Forelimb muscle (tissue), 1 donor: ENCODE data around the gene DCUN1D5. TPM values are rescaled to one million over a fixed set of nuclear protein-coding genes. Genes with fewer than 3 reads are reported as not detected.

Experiments used
- DNase-seq: peaks from one replicate; pipeline ENCODE4 v3.0.0-alpha.2; 2013; ENCODE audit warnings: low read depth
- polyA plus RNA-seq: library from polyadenylated mRNA; unstranded; fragments of 120-200 nt; gene quantifications from one replicate; pipeline ENCODE4 v1.2.1, GENCODE V29; 2013; ENCODE audit not compliant: insufficient read length

The DCUN1D5 gene
- polyA plus RNA-seq: 32.6 TPM

DNA sequence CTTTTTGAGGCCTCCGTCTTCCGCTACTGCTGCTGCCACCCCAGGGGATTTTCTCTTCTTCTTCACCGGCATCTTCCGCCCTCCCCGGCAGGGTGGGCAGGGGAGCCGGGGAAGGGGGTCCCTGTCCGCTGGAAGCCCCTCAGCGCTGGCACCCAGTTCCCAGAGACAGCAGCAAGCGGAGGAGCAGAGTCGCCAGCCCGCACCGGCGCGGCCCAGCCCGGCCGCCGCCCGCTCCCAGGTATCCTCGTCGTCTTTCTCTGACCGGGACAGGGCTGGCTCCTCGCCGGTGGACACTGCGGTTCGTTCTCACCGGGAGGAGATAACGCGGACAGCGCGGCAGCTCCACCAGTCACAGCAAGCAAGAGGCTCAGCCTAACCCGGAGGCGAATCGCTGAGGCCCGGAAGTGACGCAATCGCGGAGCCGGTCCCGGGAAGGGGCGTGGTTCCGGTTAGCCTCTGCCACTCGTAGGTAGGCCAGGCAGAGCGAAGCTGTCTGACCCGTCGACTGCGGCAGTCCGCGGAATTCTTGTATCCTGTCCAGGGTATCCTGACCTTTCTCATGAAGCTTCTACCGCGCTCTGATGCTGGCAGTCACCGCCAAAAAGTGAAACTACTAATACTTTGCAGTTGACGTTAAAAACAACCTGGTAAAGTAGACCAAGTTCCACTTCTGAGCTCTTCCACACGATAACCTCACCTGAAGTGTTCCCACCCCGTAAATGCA lies at the start of gene DCUN1D5:
Gene DCUN1D5 (minus strand): TSS at position 360 of the 724 bp plus-strand sequence. CDS start 288 bp downstream, at position 72.
- peak; percentile 77 for DNase-seq

DNA sequence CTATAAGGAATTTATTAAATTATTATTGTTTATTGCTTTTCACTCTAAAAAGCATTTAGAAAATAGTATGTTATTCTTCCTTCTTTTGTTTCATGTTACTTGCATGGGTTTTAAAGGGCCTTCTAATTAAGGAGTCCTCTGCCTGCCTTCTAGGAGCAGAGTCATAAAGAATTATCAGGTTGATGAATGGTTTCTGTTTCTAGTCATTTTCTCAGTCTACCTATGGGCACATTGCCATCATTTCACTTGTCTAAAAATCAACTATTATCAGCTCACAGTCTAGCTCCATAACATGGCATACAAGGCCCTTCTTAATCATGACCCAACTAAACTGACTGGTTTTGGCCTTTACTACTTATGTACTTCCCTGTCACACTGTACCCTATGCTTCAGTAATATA lies 33.5 kb upstream of the DCUN1D5 start:
- DNase-seq: no peak

DNA sequence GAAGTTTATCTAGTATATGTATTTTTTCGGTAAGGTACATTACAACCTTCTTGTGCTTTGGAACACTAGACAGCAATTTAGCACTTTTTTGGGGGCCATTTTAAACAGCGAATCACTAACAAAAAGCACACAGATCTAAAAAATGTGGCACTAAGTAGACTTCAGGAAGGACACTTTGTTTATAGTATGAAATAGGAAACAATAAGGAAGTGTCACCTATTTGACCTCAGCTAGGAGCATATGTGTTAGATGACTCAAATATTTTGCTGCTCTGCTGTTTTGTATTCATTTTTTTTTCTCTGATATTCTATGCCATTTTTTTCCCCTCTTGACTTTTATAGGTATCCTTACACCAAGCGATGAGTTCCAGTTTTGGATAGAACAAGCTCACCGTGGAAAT lies 22.9 kb upstream of the DCUN1D5 start:
- no peak for DNase-seq

DNA sequence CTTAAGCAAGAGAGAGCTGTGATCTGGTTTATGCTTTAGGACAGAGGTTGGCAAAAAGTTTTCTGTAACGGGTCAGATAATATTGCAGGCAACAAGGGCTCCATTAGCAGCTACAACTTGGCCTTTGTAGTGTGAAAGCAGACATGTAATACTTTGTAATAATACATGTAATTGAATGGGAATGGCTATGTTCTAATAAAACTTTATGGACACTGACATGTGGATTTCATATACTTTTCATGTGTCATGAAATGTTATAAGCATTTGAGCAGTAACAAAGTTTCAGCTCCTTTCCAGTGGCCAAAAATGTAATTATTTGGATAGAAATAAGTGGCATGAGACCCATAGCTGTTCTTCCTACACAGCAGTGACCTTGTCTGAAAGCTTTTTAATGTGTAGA lies 20.4 kb upstream of the DCUN1D5 start:
- no peak for DNase-seq

DNA sequence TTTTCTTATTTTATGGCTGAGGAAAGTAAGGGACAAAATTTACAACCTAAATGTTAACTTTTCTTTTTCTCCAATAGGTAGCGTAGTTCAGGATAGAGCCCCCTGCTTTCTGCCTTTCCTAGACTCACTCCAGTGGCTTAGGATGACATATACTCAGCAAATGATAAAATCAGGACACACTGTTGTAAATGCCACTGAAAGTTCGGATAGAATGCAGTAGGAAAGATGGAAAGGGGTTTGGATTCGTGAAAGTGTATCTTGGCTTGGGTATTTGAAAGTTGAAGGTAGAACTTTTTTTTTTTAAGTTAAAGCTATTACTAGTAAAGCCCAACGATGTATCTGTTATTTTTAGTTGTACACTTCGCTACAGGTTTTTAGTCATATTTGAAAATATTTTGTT lies 19.4 kb upstream of the DCUN1D5 start:
- DNase-seq: no peak

DNA sequence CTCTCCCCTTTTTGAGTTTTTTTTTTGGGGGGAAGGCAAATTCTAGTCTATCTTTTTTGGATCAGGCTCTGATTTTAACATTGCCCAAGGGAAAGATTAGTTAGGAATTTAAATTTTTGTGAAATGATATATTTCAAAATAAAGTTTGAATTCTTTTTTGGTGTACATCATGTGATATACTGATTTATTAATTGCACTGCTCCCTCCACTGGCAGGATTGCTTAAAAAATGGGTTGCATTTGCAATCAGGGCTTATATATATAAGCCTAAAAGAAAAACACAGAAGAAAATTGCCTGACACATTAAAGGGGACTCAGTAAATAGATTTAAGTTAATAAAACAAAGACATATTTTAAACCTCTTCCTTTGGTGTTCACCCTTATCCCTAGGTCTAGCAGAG lies 18.4 kb upstream of the DCUN1D5 start:
- DNase-seq: no peak

DNA sequence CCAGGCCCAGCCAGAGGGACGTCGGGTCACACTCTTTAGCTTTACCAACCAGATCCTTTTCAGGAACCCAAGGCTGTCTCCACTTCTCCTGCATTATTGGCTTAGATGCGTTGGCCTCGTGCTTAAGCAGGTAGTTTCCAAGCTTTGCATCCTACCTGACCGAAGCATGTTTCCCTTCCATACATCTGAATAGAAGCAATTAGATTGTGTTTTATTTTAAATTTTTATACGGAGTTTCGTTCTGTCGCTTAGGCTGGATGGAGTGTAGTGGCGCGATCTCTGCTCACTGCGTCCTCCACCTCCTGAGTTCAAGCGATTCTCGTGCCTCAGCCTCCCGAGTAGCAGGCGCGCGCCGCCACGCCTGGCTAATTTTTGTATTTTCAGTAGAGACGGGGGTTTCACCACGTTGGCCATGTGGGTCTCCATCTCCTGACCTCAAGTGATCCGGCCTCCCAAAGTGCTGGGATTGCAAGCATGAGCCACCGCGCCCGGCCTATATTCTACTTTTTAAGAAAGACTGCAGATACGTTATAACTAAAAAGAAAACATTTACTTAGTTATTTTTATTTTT lies 17.9 kb upstream of the DCUN1D5 start:
- DNase-seq: no peak

DNA sequence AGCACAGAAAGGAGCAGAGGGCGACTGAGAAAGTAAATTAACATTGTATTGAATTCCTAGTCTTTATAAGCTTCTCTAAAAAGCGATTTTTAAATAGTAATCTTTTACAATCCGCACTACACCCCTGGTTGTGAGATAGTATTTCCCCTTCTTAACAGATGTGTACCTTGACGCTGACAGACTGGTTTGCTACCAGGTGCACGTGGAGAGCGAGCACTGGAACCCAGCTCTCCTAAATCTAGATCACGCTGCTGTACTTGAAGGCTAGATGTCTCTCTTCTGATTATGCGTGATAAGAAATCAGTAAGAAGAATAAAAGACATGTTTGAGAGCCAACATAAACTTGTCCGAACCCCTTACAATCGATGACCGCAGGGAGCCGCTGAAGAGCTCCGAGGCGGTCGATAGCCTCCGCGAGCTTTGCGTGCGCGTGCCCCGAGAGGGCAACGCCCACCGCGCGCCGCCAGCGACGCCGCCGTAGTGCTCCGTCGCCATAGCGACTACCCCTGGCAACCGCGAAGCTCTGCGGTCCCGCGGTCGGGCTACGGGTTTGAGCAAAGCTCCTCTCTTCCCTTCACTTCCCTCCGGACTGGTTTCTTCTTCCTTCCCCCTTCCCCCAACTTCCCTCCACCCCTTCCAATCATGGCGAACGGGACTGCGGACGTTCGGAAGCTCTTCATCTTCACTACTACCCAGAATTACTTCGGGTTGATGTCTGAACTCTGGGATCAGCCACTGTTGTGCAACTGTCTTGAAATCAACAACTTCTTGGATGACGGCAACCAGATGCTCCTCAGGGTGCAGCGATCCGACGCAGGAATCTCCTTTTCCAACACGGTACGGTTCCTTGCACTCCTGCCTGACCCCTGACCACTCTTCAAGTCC lies 17.2 kb upstream of the DCUN1D5 start, which contains the start of gene DYNC2H1:
Gene DYNC2H1 (plus strand): TSS at position 494 of the 885 bp plus-strand sequence. CDS start 149 bp downstream, at position 643.
- peak; percentile 76 for DNase-seq

DNA sequence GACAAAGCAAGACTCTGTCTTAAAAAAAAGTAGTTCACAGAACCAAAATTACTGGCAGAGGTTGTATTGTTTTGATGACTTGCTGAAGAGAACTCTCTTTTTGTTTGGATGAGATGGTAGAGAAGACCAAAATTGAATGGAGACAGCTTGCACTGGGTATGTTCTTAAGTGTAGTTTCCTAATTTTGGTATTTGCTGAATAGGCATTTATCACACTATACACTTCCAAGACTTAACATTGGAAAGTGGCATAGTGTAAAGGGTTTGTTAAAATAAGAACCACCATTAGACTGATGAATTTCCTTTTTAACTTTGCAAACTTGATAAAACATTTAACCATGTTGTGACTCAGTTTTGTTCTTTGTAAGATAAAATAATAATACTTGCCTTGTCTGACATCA lies 5.3 kb upstream of the DCUN1D5 start:
- DNase-seq: no peak

DNA sequence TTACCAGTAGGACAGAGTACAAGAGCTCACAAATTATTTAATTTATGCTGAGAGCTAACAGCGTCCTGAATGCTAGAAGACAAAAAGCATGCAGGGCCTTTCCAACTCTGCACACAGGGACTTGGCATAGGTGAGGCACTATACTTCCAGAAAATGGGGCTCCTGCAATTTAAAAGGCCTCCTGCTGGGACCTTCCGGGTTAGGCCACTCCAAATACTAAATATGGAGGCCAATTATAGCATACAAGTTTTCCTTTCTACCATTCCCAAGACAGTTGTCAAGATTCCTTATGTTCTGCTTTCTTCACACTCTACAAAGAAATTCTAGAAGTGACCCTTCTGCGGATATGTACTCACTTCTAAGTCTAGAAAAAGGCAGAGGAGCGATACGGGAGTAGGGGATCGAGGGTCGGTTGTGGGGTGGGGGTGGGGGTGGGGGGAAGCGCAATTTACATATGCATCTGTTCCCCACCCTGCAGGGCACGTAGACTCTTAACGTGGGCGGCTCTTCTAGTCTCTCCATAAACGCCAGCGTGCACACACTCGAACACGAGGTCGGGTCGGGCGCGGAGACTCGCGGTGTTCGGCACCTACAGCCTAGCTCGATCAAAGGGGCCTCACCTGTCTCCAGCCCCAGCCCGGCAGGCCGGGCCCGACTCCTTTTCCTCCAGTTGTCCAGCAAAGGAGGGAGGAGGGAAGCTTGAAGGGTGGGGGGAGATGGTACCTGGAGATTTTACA lies 728 bp downstream of the DCUN1D5 start:
- no peak for DNase-seq

DNA sequence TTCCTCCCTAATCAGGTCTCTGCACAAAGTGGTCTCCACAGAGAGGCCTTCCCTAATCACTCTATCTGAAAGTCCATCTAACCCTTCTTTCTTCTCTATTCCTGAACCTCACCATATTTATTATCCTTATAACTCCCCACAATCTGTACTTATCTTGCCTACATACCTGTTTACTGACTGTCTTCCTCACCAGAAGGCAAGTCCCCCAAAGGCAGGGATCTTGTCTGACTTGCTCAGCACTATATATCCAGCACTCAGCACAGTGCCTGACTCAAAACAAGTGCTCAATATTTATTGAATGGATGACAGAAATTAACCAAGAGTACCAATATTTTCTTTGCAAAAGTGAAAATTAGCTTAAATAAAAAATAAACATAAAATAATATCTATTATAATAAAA lies 5.5 kb downstream of the DCUN1D5 start:
- no peak for DNase-seq

DNA sequence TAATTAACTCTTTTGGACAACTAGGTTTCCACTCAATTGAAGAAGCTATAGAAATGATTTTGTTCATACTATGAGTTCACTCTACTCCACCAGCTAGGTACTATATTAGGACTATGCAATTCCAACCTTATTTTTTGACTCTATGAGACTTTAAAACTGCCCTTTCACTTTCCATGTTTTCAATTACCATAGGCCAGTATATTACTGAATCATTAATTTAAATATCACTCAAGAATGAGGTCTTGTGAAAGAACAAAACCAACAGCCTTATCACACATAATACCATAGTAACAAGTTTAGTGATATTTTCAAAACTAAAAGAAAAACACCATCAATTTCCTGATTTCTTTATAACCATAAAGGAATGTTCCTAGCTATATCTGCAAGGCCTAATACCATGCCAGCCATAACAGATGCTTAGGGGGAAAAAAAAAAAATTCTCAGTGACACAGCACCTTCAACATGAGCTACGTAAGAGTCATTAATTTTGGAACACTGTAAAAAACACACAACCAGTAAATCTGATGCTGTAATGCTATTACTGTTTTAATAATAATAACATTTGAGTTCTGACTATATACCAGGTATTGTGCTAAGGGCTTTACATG lies 6.1 kb downstream of the DCUN1D5 start:
- DNase-seq: no peak

DNA sequence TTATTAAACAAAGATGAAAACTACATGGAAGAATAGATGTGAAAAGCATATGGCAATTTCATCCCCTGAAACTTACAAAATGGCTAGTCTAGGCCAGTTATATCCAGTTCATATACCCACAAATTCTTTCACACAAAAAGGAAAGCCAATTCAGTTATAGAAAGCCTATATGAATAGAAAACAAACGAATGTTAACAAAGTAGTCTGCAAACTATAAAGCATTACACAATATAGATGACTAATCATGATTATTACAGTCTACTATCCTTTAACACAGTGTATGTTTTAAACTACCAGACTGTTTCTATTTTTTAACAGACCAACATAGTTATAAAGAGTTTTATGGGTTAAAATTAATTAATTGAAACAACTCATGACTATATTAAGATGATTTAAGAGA lies 12.1 kb downstream of the DCUN1D5 start:
- DNase-seq: no peak

DNA sequence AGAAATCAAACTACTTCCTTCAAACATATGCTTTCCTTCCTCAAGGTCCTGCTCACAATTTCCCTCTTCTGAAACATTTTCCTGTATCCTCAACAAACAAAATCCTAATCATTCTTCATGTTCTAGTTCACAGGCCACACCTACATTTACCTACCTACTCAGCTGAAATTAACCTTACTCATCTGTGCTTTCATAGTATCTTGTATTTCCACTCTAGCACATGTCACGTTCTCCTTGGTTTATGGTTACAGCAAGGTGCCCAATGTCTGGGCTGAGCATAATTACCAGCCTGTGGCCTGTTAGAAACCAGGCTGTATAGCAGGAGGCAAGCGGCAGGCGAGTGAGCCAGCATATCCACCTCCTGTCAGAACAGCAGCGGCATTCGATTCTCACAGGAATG lies 13.2 kb downstream of the DCUN1D5 start:
- no peak for DNase-seq

DNA sequence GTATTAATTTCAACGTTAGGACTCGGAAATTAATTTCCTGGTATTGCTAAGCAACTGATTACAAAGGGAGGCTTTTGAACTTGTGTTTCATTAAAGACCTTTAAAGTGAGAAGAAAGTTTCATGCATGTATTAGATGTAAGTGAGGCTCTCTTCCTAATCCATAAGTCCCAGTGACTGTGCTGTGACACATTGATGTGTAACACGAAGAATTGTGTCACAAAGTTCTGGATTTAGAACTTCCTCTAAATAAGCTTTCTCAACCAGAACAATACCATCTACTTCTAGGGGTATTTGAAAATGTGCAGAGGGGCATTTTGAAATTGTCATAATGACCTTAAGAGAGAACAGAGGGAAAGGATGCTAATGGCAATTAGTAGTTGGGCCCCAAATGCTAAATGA lies 14.4 kb downstream of the DCUN1D5 start:
- no peak for DNase-seq

DNA sequence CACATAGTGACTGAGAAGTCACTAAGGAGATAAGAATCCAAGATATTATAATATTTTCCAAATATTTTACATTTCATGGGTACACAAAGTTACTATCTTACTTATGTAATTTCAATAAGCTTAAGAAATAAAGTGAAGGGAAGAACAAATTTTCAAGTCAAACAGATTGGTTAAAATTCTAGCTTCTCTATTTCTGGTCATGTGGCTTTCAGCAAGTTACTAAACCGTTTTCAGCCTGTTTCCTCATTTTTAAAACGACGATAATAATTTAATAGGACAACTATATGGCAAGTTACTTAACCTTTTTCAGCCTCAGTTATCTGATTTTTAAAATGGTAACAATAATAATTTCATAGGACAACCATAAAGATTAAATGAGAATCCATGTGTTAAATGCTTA lies 15.6 kb downstream of the DCUN1D5 start:
- no peak for DNase-seq

DNA sequence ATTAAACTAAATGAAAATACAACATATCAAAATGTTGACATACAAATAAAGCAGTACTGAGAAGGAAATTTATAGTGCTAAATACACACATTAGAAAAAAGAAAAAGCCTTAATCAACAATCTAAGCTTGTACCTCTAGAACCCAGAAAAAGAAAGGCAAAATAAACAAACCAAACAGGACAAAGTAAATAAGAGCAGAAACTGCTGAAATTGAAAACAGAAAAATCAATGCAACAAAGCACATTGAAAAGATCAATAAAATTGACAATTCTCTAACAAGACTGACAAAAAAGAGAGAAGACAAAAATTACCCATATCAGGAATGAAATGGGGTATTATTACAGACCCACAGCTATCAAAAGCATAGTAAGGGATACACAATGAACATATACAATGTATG lies 21.0 kb downstream of the DCUN1D5 start:
- no peak for DNase-seq

DNA sequence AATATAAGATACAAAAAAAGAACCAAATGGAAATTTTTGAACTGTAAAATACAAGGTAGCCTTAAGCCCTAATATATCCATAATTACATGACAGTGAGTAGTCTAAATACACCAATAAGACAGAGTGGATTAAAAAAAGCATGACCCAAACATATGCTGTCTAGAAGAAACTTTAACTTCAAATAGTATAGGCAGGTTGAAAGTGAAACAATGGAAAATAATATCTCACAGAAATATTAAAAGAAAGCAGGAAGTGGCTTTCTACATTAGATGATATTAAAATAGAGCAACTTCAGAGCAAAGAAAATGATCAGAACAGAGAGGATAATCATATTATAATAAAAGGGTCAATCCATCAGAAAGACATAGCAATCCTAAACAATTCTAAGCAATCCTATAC lies 21.8 kb downstream of the DCUN1D5 start:
- DNase-seq: no peak

DNA sequence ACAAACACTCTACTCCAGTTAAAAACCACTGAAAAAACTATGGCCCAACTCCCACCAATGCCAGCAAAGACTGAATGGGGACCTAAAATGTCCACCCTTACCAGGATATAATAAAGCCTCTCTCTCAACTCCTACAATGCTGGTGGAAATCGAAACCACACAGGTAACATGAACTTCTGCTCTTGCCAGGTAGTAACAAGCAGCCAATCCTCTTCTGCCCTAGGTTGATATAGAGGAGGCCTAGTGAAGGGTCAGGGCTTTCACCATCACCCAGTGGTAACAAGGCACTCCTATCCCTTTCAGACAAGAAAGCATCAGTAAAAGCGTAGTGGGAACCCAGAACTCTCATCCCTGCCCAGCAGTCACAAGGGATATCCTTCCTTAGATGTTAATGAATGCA lies 22.6 kb downstream of the DCUN1D5 start:
- no peak for DNase-seq

DNA sequence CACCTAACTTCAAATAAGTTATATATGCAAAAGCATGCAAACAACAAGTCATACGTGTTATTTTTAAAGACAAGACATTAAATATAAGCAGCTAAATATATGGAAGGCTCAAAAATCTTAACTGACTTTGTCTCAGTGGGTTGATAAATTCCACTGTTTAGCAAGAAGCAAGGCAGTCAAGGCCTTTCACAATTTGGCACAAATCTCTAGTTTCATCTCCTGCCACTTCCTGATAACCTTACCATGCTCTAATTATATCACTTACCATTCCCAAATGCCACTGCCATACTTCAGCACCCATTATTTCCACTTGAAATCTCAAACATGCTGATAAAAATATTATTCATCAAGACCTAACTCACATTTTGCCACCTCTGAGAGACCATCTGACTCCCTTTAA lies 24.8 kb downstream of the DCUN1D5 start:
- DNase-seq: no peak

DNA sequence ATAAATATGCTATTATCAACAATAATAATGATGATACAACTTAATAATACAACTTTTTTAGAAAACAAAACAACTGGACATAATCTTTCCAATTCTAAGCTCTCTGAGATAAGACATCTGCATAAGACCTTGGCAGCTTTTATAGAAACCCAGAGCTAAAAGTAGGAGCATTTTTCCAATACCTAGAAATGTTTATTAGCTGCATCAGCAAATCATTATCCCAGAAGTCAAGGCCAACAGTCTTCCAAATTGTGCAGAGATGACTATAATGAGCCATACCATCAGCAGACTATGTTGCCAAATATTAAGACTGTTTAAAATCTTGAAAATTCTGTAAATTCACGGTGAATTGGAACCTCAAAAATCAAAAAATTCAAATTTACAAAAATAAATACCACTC lies 30.3 kb downstream of the DCUN1D5 start:
- no peak for DNase-seq
